Trophoblast cell (in vitro differentiated cells and primary cell): ENCODE results near the gene KCTD14.

ENCODE experiments used
- DNase-seq, 2 donors: peaks; one replicate each; pipeline ENCODE4 v3.0.0-alpha.2; 2016
- H2AFZ ChIP-seq: 2 replicates; pipeline ENCODE4 v1.6.1; 2013; ENCODE audit warnings: low read length, moderate library complexity, mild to moderate bottlenecking; ENCODE audit not compliant: insufficient read depth, poor library complexity
- H2AK5ac ChIP-seq: 2 replicates; pipeline ENCODE4 v1.6.1; 2013; ENCODE audit warnings: mild to moderate bottlenecking, low read length
- H2BK120ac ChIP-seq: 2 replicates; pipeline ENCODE4 v1.6.1; 2013; ENCODE audit warnings: low read length, mild to moderate bottlenecking, moderate library complexity; ENCODE audit not compliant: insufficient read depth, poor library complexity
- H2BK12ac ChIP-seq: 2 replicates; pipeline ENCODE4 v1.6.1; 2013; ENCODE audit warnings: mild to moderate bottlenecking, low read length, moderate library complexity
- H2BK5ac ChIP-seq: 2 replicates; pipeline ENCODE4 v1.6.1; 2013; ENCODE audit warnings: low read length, low read depth, moderate library complexity, mild to moderate bottlenecking; ENCODE audit not compliant: poor library complexity
- H3K14ac ChIP-seq: 2 replicates; pipeline ENCODE4 v1.6.1; 2013; ENCODE audit warnings: mild to moderate bottlenecking, low read length
- H3K18ac ChIP-seq: 2 replicates; pipeline ENCODE4 v1.6.1; 2013; ENCODE audit warnings: mild to moderate bottlenecking, low read length
- H3K23ac ChIP-seq: 2 replicates; pipeline ENCODE4 v1.6.1; 2013; ENCODE audit warnings: low read length
- H3K27ac ChIP-seq: 2 replicates; pipeline ENCODE4 v1.5.1; 2013; ENCODE audit warnings: low read depth, mild to moderate bottlenecking, inconsistent platforms, low read length, moderate library complexity
- H3K27me3 ChIP-seq: 2 replicates; pipeline ENCODE4 v1.6.1; 2013; ENCODE audit warnings: inconsistent platforms, mild to moderate bottlenecking, low read length, moderate library complexity; ENCODE audit not compliant: insufficient read depth
- H3K36me3 ChIP-seq, 2 experiments: 1 replicate in 1 of 2; 2 replicates in 1 of 2; pipeline ENCODE4 v1.6.1; 2013; ENCODE audit warnings: low read length in 2 of 2, mild to moderate bottlenecking in 2 of 2, moderate library complexity in 1 of 2; ENCODE audit not compliant: insufficient read depth in 2 of 2, control insufficient read depth in 1 of 2
- H3K4ac ChIP-seq: 2 replicates; pipeline ENCODE4 v1.6.1; 2013; ENCODE audit warnings: low read depth, mild to moderate bottlenecking, low read length, moderate library complexity
- H3K4me1 ChIP-seq, 2 experiments: 1 replicate in 1 of 2; 2 replicates in 1 of 2; pipeline ENCODE4 v1.6.1; 2013; ENCODE audit warnings: low read length in 2 of 2, mild to moderate bottlenecking in 2 of 2, moderate library complexity in 1 of 2; ENCODE audit not compliant: insufficient read depth in 2 of 2, control insufficient read depth in 1 of 2
- H3K4me2 ChIP-seq: 2 replicates; pipeline ENCODE4 v1.6.1; 2013; ENCODE audit warnings: inconsistent platforms, mild to moderate bottlenecking, low read length, moderate library complexity
- H3K4me3 ChIP-seq: 2 replicates; pipeline ENCODE4 v1.5.1; 2013; ENCODE audit warnings: mild to moderate bottlenecking, low read depth, low read length, inconsistent platforms
- H3K79me1 ChIP-seq: one replicate; pipeline ENCODE4 v1.6.1; 2013; ENCODE audit warnings: low read length
- H3K79me2 ChIP-seq: 2 replicates; pipeline ENCODE4 v1.6.1; 2013; ENCODE audit warnings: low read length, mild to moderate bottlenecking; ENCODE audit not compliant: control insufficient read depth, insufficient read depth, poor library complexity
- H3K9ac ChIP-seq: 2 replicates; pipeline ENCODE4 v1.6.1; 2013; ENCODE audit warnings: mild to moderate bottlenecking, low read length
- H3K9me3 ChIP-seq: 2 replicates; pipeline ENCODE4 v1.6.1; 2013; ENCODE audit warnings: low read depth, mild to moderate bottlenecking, control low read depth, inconsistent platforms, low read length; ENCODE audit not compliant: insufficient read depth
- H4K12ac ChIP-seq: 2 replicates; pipeline ENCODE4 v1.6.1; 2013; ENCODE audit warnings: low read depth, mild to moderate bottlenecking, low read length, moderate library complexity
- H4K8ac ChIP-seq: 2 replicates; pipeline ENCODE4 v1.6.1; 2013; ENCODE audit warnings: low read depth, mild to moderate bottlenecking, low read length, moderate library complexity
- H4K91ac ChIP-seq: one replicate; pipeline ENCODE4 v1.6.1; 2013; ENCODE audit warnings: low read depth, mild to moderate bottlenecking, low read length, moderate library complexity
- WGBS: extraction: QIAGEN DNeasy Blood & Tissue Kit; methylation state at CpG from one replicate; pipeline ENCODE4 v1.1.7; 2013; ENCODE audit warnings: missing lambda C conversion rate; ENCODE audit not compliant: insufficient read length, insufficient coverage; ENCODE audit errors: extremely low coverage; 5-methylcytosine and 5-hydroxymethylcytosine counted together

Gene KCTD14

DNA sequence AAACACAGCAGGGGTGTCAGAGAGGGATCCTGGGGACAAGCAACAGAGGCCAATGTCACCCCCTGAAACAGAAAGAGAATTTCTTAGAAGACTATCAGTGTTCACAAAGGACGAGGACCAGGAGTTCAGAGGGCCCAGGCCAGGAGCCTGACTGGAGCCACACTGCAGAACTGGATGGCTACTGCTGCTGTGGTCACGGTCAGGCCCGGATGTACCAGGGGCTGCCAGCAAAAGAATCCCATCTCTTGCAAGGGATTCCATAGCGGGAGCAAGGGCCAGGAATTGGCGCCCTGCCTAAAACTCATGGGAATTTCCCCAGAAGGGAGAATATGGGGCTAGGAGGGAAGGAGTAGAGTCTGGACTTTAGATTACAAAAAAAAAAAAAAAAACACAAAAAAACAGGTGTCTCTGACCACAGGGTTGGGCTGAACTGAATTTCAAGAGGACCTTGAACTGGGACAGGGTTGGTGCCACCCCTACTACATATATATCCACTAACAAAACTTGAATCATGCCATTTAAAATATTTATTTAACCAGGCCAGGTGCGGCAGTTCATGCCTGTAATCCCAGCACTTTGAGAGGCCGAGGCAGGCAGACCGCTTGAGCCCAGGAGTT, 15.7 kb upstream of the KCTD14 start:
- Histone ChIP-seq H2BK12ac (peak overlapping the region; percentile 33), H3K14ac (no peak overlapping the region), H4K91ac (peak overlapping the region; percentile 56), H3K4me3 (no peak overlapping the region), H3K4me1 (peaks cover 14 to 17% of the 10 kb centered on the region in 2 experiments), H3K9me3 (no peaks in the 10 kb centered on the region), H2AFZ (no peak overlapping the region), H3K27ac (no peak overlapping the region), H2BK5ac (no peak overlapping the region), H3K27me3 (no peaks in the 10 kb centered on the region), H3K4ac (no peak overlapping the region), H3K18ac (no peak overlapping the region), H3K79me1 (peaks cover 7% of the 10 kb centered on the region), H4K8ac (no peak overlapping the region), H3K36me3 (no peaks in the 10 kb centered on the region), H3K23ac (no peak overlapping the region), H3K4me2 (no peak overlapping the region), H3K79me2 (no peaks in the 10 kb centered on the region), H2AK5ac (no peak overlapping the region), H3K9ac (no peak overlapping the region), H4K12ac (no peak overlapping the region), H2BK120ac (peak overlapping the region; percentile 22)
- no peak for DNase-seq
- WGBS = no CpG with 5 or more reads among the region's 8 CpGs

DNA sequence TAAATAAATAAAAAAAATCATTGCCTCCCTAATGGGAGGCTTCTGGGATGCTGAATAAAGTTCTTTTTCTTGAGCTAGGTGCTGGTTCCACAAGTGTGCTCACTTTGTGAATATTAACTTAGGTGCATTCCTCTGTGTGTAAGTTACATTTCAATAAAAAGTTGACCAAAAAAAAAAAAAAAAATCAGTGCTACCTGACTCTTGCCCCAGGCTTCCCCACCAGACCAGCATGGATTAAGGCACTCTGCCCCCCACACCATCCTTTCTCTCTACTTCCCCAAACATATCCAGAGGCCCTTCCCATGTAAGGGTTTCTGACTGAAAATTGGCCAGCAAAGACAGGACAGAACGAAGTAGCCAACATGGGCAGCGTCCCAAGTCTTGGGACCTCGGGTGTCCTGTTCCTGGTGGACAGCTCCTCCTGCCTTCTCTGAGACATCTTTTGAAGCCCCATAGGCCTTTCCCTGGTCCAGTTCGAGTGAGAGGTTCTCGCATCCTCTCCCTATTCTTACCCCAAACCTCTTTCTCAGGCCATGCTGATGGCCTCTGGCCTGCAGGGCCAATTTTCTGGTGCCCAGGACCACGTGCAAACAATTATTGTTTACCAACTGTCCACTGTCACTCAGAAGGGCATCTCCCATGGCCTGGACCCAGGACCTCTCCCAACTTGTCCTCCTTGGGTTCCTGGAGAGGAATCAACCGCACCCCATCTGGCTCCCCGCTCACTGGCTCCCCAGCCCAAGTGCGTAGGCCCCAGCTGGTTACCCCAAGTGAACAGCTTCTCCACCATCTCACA, 14.9 kb upstream of the KCTD14 start:
- Histone ChIP-seq H3K9me3 (no peaks in the 10 kb centered on the region), H3K14ac (no peak overlapping the region), H4K8ac (no peak overlapping the region), H3K4me2 (no peak overlapping the region), H4K91ac (peak overlapping the region; percentile 56), H2BK120ac (no peak overlapping the region), H2AFZ (no peak overlapping the region), H3K36me3 (no peaks in the 10 kb centered on the region), H3K4me3 (no peak overlapping the region), H4K12ac (no peak overlapping the region), H3K27ac (no peak overlapping the region), H2BK12ac (peak overlapping the region; percentile 33), H3K18ac (peak overlapping the region; percentile 5), H3K4me1 (peaks cover 14 to 17% of the 10 kb centered on the region in 2 experiments), H3K79me2 (no peaks in the 10 kb centered on the region), H3K79me1 (peaks cover 7% of the 10 kb centered on the region), H3K23ac (no peak overlapping the region), H3K4ac (no peak overlapping the region), H3K9ac (no peak overlapping the region), H2BK5ac (no peak overlapping the region), H2AK5ac (no peak overlapping the region), H3K27me3 (no peaks in the 10 kb centered on the region)
- no CpG with 5 or more reads among the region's 9 CpGs for WGBS
- no peak for DNase-seq

DNA sequence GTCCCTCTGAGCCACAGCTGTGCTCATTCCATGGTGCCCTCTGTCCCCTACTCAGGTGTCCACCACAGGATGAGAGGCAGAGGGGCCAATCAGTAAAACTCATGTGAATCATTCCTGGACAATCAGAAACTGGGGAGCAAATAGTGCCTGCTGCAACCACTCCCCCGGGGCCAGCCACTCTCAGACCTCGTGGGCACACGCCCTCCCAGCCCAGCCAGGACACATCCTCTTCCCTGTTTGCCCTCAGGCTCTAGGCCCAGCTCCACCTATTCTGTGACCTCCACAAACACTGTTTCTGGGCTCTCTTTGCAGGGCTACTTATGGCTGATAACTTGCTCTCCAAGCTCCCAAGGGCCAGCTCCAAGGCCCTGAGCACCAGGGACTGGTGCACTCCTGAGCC, 14.0 kb upstream of the KCTD14 start:
- H3K79me2 ChIP-seq = no peaks in the 10 kb centered on the region
- no peak overlapping the region for H3K4ac ChIP-seq
- H4K8ac ChIP-seq = peak overlapping the region; percentile 11
- peaks cover 9% of the 10 kb centered on the region for H3K79me1 ChIP-seq
- peak overlapping the region; percentile 84 for H2AK5ac ChIP-seq
- peak overlapping the region; percentile 5 for H3K14ac ChIP-seq
- H2BK5ac ChIP-seq = peak overlapping the region; percentile 29
- peak overlapping the region; percentile 74 for H2BK120ac ChIP-seq
- H3K27me3 ChIP-seq = no peaks in the 10 kb centered on the region
- no peaks in the 10 kb centered on the region for H3K36me3 ChIP-seq
- no peak overlapping the region for H3K23ac ChIP-seq
- H3K18ac ChIP-seq = no peak overlapping the region
- H3K9ac ChIP-seq = no peak overlapping the region
- H3K4me3 ChIP-seq = no peak overlapping the region
- WGBS = no CpG with 5 or more reads among the region's 3 CpGs
- peaks cover 15 to 21% of the 10 kb centered on the region in 2 experiments for H3K4me1 ChIP-seq
- no peak overlapping the region for H4K12ac ChIP-seq
- no peaks in the 10 kb centered on the region for H3K9me3 ChIP-seq
- H2AFZ ChIP-seq = no peak overlapping the region
- DNase-seq = no peak
- H3K27ac ChIP-seq = no peak overlapping the region
- peak overlapping the region; percentile 27 for H2BK12ac ChIP-seq
- H3K4me2 ChIP-seq = no peak overlapping the region
- peak overlapping the region; percentile 15 for H4K91ac ChIP-seq

DNA sequence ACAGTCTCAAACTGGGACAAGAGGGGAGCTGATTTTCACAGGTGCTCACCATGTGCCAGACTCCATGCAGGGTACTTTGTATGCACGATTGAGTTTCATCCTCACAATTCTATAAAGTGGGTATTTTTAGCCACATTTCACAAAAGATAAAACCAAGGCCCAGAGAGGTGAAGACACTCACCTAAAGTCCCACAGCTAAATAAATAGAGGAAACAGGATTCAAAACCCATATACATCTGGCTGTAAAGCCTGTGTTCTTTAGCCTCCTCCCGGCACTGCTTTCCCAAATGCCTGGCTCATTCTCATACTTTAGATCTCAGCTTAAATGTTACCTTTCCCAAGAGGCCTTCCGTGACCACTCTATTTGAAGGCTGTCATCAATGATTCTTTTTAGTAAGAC, 13.2 kb upstream of the KCTD14 start:
- no peak overlapping the region for H3K4ac ChIP-seq
- no peak overlapping the region for H3K18ac ChIP-seq
- no peak for DNase-seq
- H3K9me3 ChIP-seq = no peaks in the 10 kb centered on the region
- H2AFZ ChIP-seq = no peak overlapping the region
- no peak overlapping the region for H3K4me3 ChIP-seq
- no peak overlapping the region for H2BK12ac ChIP-seq
- no peak overlapping the region for H3K9ac ChIP-seq
- H3K27ac ChIP-seq = no peak overlapping the region
- H4K12ac ChIP-seq = no peak overlapping the region
- no peak overlapping the region for H4K91ac ChIP-seq
- no peak overlapping the region for H3K23ac ChIP-seq
- no CpG with 5 or more reads among the region's 3 CpGs for WGBS
- H3K79me2 ChIP-seq = no peaks in the 10 kb centered on the region
- no peak overlapping the region for H4K8ac ChIP-seq
- H3K4me2 ChIP-seq = no peak overlapping the region
- H2BK5ac ChIP-seq = no peak overlapping the region
- H3K4me1 ChIP-seq = peaks cover 21 to 26% of the 10 kb centered on the region in 2 experiments
- no peaks in the 10 kb centered on the region for H3K27me3 ChIP-seq
- H3K14ac ChIP-seq = no peak overlapping the region
- H2BK120ac ChIP-seq = no peak overlapping the region
- H2AK5ac ChIP-seq = no peak overlapping the region
- no peaks in the 10 kb centered on the region for H3K36me3 ChIP-seq
- H3K79me1 ChIP-seq = peaks cover 14% of the 10 kb centered on the region
